DOHH2 (cell line): Measurements from ENCODE around the gene ARRDC3.

Experiments
- H3F3A ChIP-seq: fragments of 200-600 bp; sonication (generic), shearing (Covaris generic); 2 replicates; pipeline ENCODE4 v1.6.0; 2016; ENCODE audit warnings: antibody characterized with exemption, mild to moderate bottlenecking; ENCODE audit not compliant: control insufficient read depth, insufficient read depth
- H3K27ac ChIP-seq: fragments of 200-600 bp; sonication (generic); 2 replicates; pipeline ENCODE4 v1.5.1; 2014; ENCODE audit warnings: low read depth, mild to moderate bottlenecking, low read length, moderate library complexity
- H3K27me3 ChIP-seq: fragments of 200-600 bp; sonication (generic); 2 replicates; pipeline ENCODE4 v1.6.1; 2014; ENCODE audit warnings: mild to moderate bottlenecking, low read length, mixed read lengths; ENCODE audit not compliant: control insufficient read depth
- H3K36me3 ChIP-seq: fragments of 200-600 bp; sonication (generic); 2 replicates; pipeline ENCODE4 v1.6.1; 2014; ENCODE audit warnings: mild to moderate bottlenecking, low read length, moderate library complexity, mixed read lengths; ENCODE audit not compliant: control insufficient read depth
- H3K4me1 ChIP-seq: fragments of 200-600 bp; sonication (generic); 2 replicates; pipeline ENCODE4 v1.6.1; 2014; ENCODE audit warnings: mild to moderate bottlenecking, low read length, mixed read lengths; ENCODE audit not compliant: control insufficient read depth
- H3K4me2 ChIP-seq: fragments of 200-600 bp; sonication (generic); 2 replicates; pipeline ENCODE4 v1.6.0; 2014; ENCODE audit warnings: mild to moderate bottlenecking, low read length, moderate library complexity
- H3K4me3 ChIP-seq: fragments of 200-600 bp; sonication (generic); 2 replicates; pipeline ENCODE4 v1.5.1; 2014; ENCODE audit warnings: mild to moderate bottlenecking, low read length, mixed read lengths
- H3K79me2 ChIP-seq: fragments of 200-600 bp; sonication (generic); 2 replicates; pipeline ENCODE4 v1.6.1; 2014; ENCODE audit warnings: mild to moderate bottlenecking, low read length, mixed read lengths; ENCODE audit not compliant: control insufficient read depth
- H3K9me2 ChIP-seq: fragments of 200-600 bp; sonication (generic); replicated peaks from 2 replicates; pipeline ENCODE4 v1.6.1; 2014; ENCODE audit warnings: mild to moderate bottlenecking, low read length, mixed read lengths; ENCODE audit not compliant: control insufficient read depth
- H3K9me3 ChIP-seq: fragments of 200-600 bp; sonication (generic); 2 replicates; pipeline ENCODE4 v1.6.1; 2014; ENCODE audit warnings: antibody characterized with exemption, low read length, mixed read lengths; ENCODE audit not compliant: control insufficient read depth, insufficient read depth
- H4K20me1 ChIP-seq: fragments of 200-600 bp; sonication (generic); 2 replicates; pipeline ENCODE4 v1.6.0; 2014; ENCODE audit warnings: low read depth, mild to moderate bottlenecking, antibody characterized with exemption, low read length, moderate library complexity; ENCODE audit not compliant: control insufficient read depth, insufficient read depth
- CTCF ChIP-seq: fragments of 200-600 bp; sonication (generic); IDR thresholded peaks from one replicate; pipeline ENCODE4 v1.5.1; 2014; ENCODE audit warnings: antibody characterized with exemption, mild to moderate bottlenecking, low read depth, low read length; ENCODE audit not compliant: poor library complexity, severe bottlenecking
- EZH2phosphoT487 ChIP-seq: fragments of 200-600 bp; sonication (generic); IDR thresholded peaks from 2 replicates; pipeline ENCODE4 v1.6.1; 2017; ENCODE audit warnings: borderline replicate concordance, mild to moderate bottlenecking, antibody characterized with exemption, low read length, moderate library complexity, mixed read lengths

ARRDC3 gene

GRCh38 chr5:91367344-91367743 is 15.8 kb downstream of the ARRDC3 start:
- Histone ChIP-seq H3F3A (peaks cover 35% of the 10 kb centered on the region), H4K20me1 (no peaks in the 10 kb centered on the region), H3K4me3 (no peak overlapping the region), H3K36me3 (peaks cover 50% of the 10 kb centered on the region), H3K4me2 (no peak overlapping the region), H3K9me2 (no peaks in the 10 kb centered on the region), H3K4me1 (peaks cover 19% of the 10 kb centered on the region), H3K27ac (no peak overlapping the region), H3K79me2 (peaks cover 14% of the 10 kb centered on the region), H3K9me3 (no peaks in the 10 kb centered on the region), H3K27me3 (no peaks in the 10 kb centered on the region)
- no peak for TF ChIP-seq EZH2phosphoT487
- TF ChIP-seq CTCF: no peak

GRCh38 chr5:91366551-91366950 is 16.6 kb downstream of the ARRDC3 start:
- Histone ChIP-seq H3K4me2 (no peak overlapping the region), H3K4me3 (no peak overlapping the region), H3K9me3 (no peaks in the 10 kb centered on the region), H4K20me1 (no peaks in the 10 kb centered on the region), H3K79me2 (peaks cover 10% of the 10 kb centered on the region), H3K36me3 (peaks cover 42% of the 10 kb centered on the region), H3F3A (peaks cover 38% of the 10 kb centered on the region), H3K27me3 (no peaks in the 10 kb centered on the region), H3K9me2 (no peaks in the 10 kb centered on the region), H3K27ac (no peak overlapping the region), H3K4me1 (peaks cover 27% of the 10 kb centered on the region)
- TF ChIP-seq CTCF (no peak), EZH2phosphoT487 (no peak)

GRCh38 chr5:91365498-91365897 is 17.6 kb downstream of the ARRDC3 start:
- H3F3A ChIP-seq: peaks cover 44% of the 10 kb centered on the region
- H3K4me1 ChIP-seq: peaks cover 37% of the 10 kb centered on the region
- no peak overlapping the region for H3K4me2 ChIP-seq
- no peaks in the 10 kb centered on the region for H3K9me2 ChIP-seq
- no peaks in the 10 kb centered on the region for H3K27me3 ChIP-seq
- H3K9me3 ChIP-seq: no peaks in the 10 kb centered on the region
- H4K20me1 ChIP-seq: no peaks in the 10 kb centered on the region
- H3K4me3 ChIP-seq: no peak overlapping the region
- H3K27ac ChIP-seq: no peak overlapping the region
- TF ChIP-seq EZH2phosphoT487 (no peak), CTCF (no peak)
- H3K36me3 ChIP-seq: peaks cover 31% of the 10 kb centered on the region
- peaks cover 6% of the 10 kb centered on the region; the same call in 1 of the 2 replicates for H3K79me2 ChIP-seq

GRCh38 chr5:91362935-91363334 is 20.2 kb downstream of the ARRDC3 start:
- no peaks in the 10 kb centered on the region for H3K27me3 ChIP-seq
- no peak overlapping the region for H3K4me3 ChIP-seq
- TF ChIP-seq CTCF (no peak), EZH2phosphoT487 (no peak)
- H3K4me2 ChIP-seq: no peak overlapping the region
- H4K20me1 ChIP-seq: no peaks in the 10 kb centered on the region
- H3K36me3 ChIP-seq: peaks cover 6% of the 10 kb centered on the region
- no peaks in the 10 kb centered on the region for H3K9me2 ChIP-seq
- H3K27ac ChIP-seq: no peak overlapping the region
- H3K9me3 ChIP-seq: no peaks in the 10 kb centered on the region
- peaks cover 34% of the 10 kb centered on the region for H3F3A ChIP-seq
- no peaks in the 10 kb centered on the region for H3K79me2 ChIP-seq
- peaks cover 51% of the 10 kb centered on the region for H3K4me1 ChIP-seq
